HL-60 (cell line): Measurements from ENCODE around the gene HSPA1L.
"Not testable (repeated sequence)": the region's sequence is repeated elsewhere in the genome, so short reads cannot be mapped to it uniquely, and the experiment has no call there.

ENCODE experiments used
- DNase-seq, 2 experiments: peaks; one replicate each; pipeline ENCODE4 v3.0.0-alpha.2; 2010 to 2020; ENCODE audit warnings: low read depth in 1 of 2, low spot score in 1 of 2
- H3K27ac ChIP-seq: fragments of 250-450 bp; sonication (Bioruptor Pico); replicated peaks from 2 replicates; pipeline ENCODE4 v1.5.1; 2020; ENCODE audit warnings: mild to moderate bottlenecking, moderate library complexity
- H3K27me3 ChIP-seq: fragments of 250-450 bp; sonication (Bioruptor Pico); 2 replicates; pipeline ENCODE4 v1.5.1; 2021; ENCODE audit warnings: mild to moderate bottlenecking, moderate library complexity; ENCODE audit not compliant: insufficient read depth, poor library complexity, severe bottlenecking
- H3K4me3 ChIP-seq: replicated peaks from 2 replicates; pipeline ENCODE4 v1.5.1; 2011; ENCODE audit warnings: mild to moderate bottlenecking, control low read depth, low read length; ENCODE audit not compliant: insufficient read depth
- GABPA ChIP-seq: IDR thresholded peaks from 2 replicates; pipeline ENCODE4 v1.6.1; 2012; ENCODE audit warnings: low read depth
- POLR2AphosphoS5 ChIP-seq: IDR thresholded peaks from 2 replicates; pipeline ENCODE4 v1.6.1; 2012; ENCODE audit warnings: low read depth
- SPI1 ChIP-seq: IDR thresholded peaks from 2 replicates; pipeline ENCODE4 v1.6.1; 2012; ENCODE audit warnings: low read depth, mild to moderate bottlenecking, borderline replicate concordance
- TF ChIP-seq, protein P1 (sequence below): IDR thresholded peaks from one replicate; pipeline ENCODE4 v1.5.1; 2011; ENCODE audit warnings: low read length, control low read depth, inconsistent platforms; ENCODE audit not compliant: insufficient read depth
- TF ChIP-seq, protein P2 (sequence below): IDR thresholded peaks from 2 replicates; pipeline ENCODE4 v1.6.1; 2012; ENCODE audit warnings: low read depth; ENCODE audit not compliant: insufficient replicate concordance

The HSPA1L gene

DNA sequence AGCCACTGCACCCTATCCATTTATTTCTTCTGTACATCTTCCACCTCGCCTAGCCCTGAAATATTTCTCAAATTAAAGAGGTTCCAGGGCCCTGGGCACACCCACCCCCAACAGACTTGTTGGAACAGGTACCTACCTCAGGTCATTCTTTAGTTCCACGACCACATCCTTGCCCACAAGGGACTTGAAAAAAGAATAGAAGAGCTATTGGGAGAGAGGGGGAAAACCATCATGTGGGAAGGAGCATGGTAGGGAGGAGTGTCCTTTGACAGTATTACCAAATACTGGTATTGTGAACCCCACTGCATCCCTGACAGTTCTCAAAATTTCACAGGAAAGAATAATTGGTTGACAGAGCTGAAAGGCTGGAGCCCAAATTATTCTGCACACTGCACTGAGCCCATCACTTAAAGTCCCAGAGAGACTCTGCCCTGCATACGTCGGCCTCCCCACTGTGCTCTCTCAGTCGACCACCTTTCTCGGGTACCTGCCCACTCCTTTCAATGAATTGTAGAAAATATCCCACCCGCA, 9.1 kb downstream of the HSPA1L start:
- DNase-seq: no peak
- peak overlapping the region; percentile 75 for H3K4me3 ChIP-seq
- peak overlapping the region; percentile 81 for H3K27ac ChIP-seq
- TF ChIP-seq, protein P1, sequence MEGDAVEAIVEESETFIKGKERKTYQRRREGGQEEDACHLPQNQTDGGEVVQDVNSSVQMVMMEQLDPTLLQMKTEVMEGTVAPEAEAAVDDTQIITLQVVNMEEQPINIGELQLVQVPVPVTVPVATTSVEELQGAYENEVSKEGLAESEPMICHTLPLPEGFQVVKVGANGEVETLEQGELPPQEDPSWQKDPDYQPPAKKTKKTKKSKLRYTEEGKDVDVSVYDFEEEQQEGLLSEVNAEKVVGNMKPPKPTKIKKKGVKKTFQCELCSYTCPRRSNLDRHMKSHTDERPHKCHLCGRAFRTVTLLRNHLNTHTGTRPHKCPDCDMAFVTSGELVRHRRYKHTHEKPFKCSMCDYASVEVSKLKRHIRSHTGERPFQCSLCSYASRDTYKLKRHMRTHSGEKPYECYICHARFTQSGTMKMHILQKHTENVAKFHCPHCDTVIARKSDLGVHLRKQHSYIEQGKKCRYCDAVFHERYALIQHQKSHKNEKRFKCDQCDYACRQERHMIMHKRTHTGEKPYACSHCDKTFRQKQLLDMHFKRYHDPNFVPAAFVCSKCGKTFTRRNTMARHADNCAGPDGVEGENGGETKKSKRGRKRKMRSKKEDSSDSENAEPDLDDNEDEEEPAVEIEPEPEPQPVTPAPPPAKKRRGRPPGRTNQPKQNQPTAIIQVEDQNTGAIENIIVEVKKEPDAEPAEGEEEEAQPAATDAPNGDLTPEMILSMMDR: no peak
- no peak for TF ChIP-seq SPI1
- TF ChIP-seq, protein P2, sequence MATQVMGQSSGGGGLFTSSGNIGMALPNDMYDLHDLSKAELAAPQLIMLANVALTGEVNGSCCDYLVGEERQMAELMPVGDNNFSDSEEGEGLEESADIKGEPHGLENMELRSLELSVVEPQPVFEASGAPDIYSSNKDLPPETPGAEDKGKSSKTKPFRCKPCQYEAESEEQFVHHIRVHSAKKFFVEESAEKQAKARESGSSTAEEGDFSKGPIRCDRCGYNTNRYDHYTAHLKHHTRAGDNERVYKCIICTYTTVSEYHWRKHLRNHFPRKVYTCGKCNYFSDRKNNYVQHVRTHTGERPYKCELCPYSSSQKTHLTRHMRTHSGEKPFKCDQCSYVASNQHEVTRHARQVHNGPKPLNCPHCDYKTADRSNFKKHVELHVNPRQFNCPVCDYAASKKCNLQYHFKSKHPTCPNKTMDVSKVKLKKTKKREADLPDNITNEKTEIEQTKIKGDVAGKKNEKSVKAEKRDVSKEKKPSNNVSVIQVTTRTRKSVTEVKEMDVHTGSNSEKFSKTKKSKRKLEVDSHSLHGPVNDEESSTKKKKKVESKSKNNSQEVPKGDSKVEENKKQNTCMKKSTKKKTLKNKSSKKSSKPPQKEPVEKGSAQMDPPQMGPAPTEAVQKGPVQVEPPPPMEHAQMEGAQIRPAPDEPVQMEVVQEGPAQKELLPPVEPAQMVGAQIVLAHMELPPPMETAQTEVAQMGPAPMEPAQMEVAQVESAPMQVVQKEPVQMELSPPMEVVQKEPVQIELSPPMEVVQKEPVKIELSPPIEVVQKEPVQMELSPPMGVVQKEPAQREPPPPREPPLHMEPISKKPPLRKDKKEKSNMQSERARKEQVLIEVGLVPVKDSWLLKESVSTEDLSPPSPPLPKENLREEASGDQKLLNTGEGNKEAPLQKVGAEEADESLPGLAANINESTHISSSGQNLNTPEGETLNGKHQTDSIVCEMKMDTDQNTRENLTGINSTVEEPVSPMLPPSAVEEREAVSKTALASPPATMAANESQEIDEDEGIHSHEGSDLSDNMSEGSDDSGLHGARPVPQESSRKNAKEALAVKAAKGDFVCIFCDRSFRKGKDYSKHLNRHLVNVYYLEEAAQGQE: no peak
- TF ChIP-seq POLR2AphosphoS5: no peak
- no peak for TF ChIP-seq GABPA
- no peaks in the 10 kb centered on the region for H3K27me3 ChIP-seq

DNA sequence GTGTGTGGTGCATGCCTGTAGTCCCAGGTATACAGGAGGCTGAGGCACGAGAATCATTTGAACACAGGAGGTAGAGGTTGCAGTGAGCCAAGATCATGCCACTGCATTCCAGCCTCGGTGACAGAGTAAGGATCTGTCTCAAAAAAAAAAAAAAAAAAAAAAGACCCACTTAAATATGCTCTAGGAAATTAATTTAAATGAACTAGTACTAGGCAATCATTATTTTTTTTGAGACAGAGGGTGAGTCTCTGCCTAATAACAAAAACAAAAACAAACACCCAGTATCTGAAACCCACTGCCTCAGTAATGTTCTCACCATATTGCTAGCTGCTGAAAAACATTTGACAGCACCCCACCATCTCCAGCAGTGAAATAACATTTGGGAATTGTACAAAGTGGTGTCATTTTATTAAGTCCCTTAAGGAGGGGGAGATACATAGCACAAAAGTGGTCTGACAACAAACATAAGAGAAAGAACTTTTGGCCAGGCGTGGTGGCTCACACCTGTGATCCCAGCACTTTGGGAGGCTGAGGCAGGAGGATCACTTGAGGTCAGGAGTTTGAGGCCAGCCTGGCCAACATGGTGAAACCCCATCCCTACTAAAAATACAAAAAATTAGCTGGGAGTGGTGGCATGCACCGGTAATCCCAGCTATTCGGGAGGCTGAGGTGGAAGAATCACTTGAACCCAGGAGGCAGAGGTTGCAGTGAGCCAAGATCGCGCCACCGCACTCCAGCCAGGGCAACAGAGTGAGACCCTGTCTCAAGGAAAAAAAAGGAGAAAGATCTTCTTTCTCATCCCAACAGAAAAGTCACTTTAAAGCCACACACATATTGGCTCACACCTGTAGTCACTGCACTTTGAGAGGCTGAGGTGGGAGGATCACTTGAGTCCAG, 13.8 kb downstream of the HSPA1L start:
- not testable (repeated sequence) for H3K4me3 ChIP-seq, H3K27ac ChIP-seq, H3K27me3 ChIP-seq, DNase-seq

DNA sequence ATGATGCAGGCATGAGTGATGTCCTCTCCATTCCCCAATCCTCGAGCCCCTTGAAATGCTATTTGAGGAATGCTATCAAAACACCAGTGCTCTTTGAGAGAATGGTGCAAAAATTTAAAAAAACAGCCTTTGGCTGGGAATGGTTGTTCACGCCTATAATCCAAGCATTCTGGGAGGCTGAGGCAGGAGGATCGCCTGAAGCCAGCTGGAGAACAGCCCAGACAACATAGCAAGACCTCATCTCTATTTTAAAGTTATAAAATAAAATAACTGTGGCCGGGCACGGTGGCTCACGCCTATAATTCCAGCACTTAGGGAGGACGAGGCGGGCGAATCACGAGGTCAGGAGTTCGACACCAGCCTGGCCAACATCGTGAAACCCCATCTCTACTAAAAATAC, 15.3 kb downstream of the HSPA1L start:
- DNase-seq: no peak
- Histone ChIP-seq H3K27me3 (no peaks in the 10 kb centered on the region), H3K27ac (no peak overlapping the region), H3K4me3 (no peak overlapping the region)
- no peak for TF ChIP-seq SPI1
- no peak for TF ChIP-seq GABPA
- TF ChIP-seq, protein P2: no peak
- TF ChIP-seq, protein P1: no peak
- no peak for TF ChIP-seq POLR2AphosphoS5

DNA sequence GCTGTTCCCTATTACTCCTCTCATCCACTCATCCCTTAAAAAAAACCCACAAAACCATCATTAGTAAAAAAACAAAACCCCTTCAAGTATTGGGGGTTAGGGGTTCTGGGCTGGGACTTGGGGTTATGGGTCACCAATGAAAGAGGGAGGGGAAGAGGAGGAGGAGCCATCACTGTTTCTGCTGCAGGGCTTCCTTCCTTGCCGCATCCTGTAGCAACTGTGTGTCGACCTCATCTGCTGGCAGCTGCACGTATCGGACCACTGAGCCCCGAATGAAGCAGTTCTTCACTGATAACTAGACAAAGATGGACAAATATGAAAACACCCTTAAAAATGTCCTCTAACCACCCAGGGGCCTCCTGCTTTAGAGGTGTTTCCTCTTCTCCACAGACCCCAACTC, 17.5 kb downstream of the HSPA1L start:
- no peak overlapping the region for H3K27ac ChIP-seq
- H3K4me3 ChIP-seq: no peak overlapping the region
- DNase-seq: no peak
- no peaks in the 10 kb centered on the region for H3K27me3 ChIP-seq
- TF ChIP-seq GABPA (no peak), SPI1 (no peak), POLR2AphosphoS5 (no peak)
- TF ChIP-seq, protein P1: no peak
- TF ChIP-seq, protein P2: no peak
